ENCODE data around the gene JPH2. TPM values are rescaled to one million over a fixed set of nuclear protein-coding genes. Genes with fewer than 3 reads are reported as not detected.

The JPH2 gene
- total RNA-seq (2013; cell fraction: nucleolus; rRNA removed), result 0.27 and 0.42 TPM in 2 replicates
- total RNA-seq (2014; rRNA removed) (not detected in 2 replicates), total RNA-seq (2014; rRNA removed; fragmentation: Illumina TruSeq; extraction: Trizol) (not detected in 2 replicates), total RNA-seq (2021) (not detected in 2 replicates), polyA plus RNA-seq (2011; rRNA removed) (0.07 and 0.16 TPM in 2 replicates), polyA plus RNA-seq (2014; fragmentation: Illumina TruSeq; extraction: Trizol) (not detected in 2 replicates), polyA plus RNA-seq (2014; fragmentation: Nextera tagmentation; extraction: Ambion mirVana) (not detected), polyA plus RNA-seq (2014; rRNA removed) (not detected in 2 replicates), polyA plus RNA-seq (2016; fragmentation: Nextera tagmentation; extraction: Ambion mirVana) (not detected), polyA minus RNA-seq (2011; rRNA and poly(A)+ RNA removed) (0.26 and 0.29 TPM in 2 replicates), Bru-seq, nascent RNA (percentile 21 among the genes with signal in this experiment), BruChase-seq, experiment 1, labeled RNA remaining after a 6-hour chase (percentile 17 among the genes with signal in this experiment), BruChase-seq, experiment 2, labeled RNA remaining after a 2-hour chase (percentile 29 among the genes with signal in this experiment)
- polyA plus RNA-seq (2011; ENCODE audit: low read depth), result not detected
- 0.10 and 0.12 TPM in 2 replicates for polyA plus RNA-seq (2011; cell fraction: cytosol; rRNA removed)
- polyA plus RNA-seq (2011; cell fraction: nucleus; rRNA removed), result 0.37 and 0.40 TPM in 2 replicates
- 0.05 and 0.07 TPM in 2 replicates for polyA plus RNA-seq (2012)
- polyA minus RNA-seq (2011; cell fraction: cytosol; rRNA and poly(A)+ RNA removed), result not detected in 2 replicates
- polyA minus RNA-seq (2011; cell fraction: nucleus; rRNA and poly(A)+ RNA removed), result 0.24 and 0.29 TPM in 2 replicates
- long read RNA-seq, experiment 1, result 0 reads
- long read RNA-seq, experiment 2, result 0 reads

- Histone ChIP-seq H3K4me2 (ENCODE audit: control insufficient read depth, insufficient read depth) (peak within 1 kb of the TSS; percentile 33; the same call in 1 of the 2 replicates), H3K79me2 (ENCODE audit: control insufficient read depth, insufficient read depth, low read length) (no peaks in the 10 kb centered on the region), H3K27me3 (replicated peaks in 1 of 2; ENCODE audit: control insufficient read depth in 2 of 2, insufficient read depth in 2 of 2, low read length in 1 of 2) (peaks cover 6 to 12% of the 10 kb centered on the region in 2 experiments; a peak in 3 of 4 replicates), H4K20me1 (ENCODE audit: control insufficient read depth, insufficient read depth) (no peaks in the 10 kb centered on the region), H3K4me3 (no peak within 1 kb of the TSS), H2AFZ (ENCODE audit: control insufficient read depth, low read depth, low read length) (no peak within 1 kb of the TSS), H3K9ac (ENCODE audit: control insufficient read depth, insufficient read depth, low read length) (no peak within 1 kb of the TSS), H3K9me3 (replicated peaks; ENCODE audit: control insufficient read depth, insufficient read depth, low read length) (no peaks in the 10 kb centered on the region), H3K27ac (ENCODE audit: control insufficient read depth, insufficient read depth) (no peak within 1 kb of the TSS), H3K36me3 (ENCODE audit: control insufficient read depth in 2 of 2, insufficient read depth in 2 of 2, low read length in 1 of 2) (no peaks in the 10 kb centered on the region), H3K4me1 (ENCODE audit: control insufficient read depth, insufficient read depth, low read length) (no peaks in the 10 kb centered on the region)
- in situ Hi-C loops (cut with MboI) (loop anchor here (5.0 kb wide), 1 partner anchor 70 kb away; no protein-coding TSS in a partner anchor), intact Hi-C loops (cut with micrococcal nuclease; ENCODE audit: unreplicated experiment) (no loop called here)
- WGBS (ENCODE audit: insufficient coverage, insufficient replicate concordance, low lambda C conversion rate, missing lambda C conversion rate), result 7% methylated on average over 18 of the region's 24 CpGs
- ChIA-PET SMC1A (ENCODE audit: uncharacterized antibody, unreplicated experiment) (interaction anchor here (1.0 to 4.3 kb wide), 4 partner anchors 66 to 96 kb away, joined by 3 to 51 read pairs (median 7); no protein-coding TSS in a partner anchor), CTCF (interaction anchor here (1.0 to 6.6 kb wide), 4 partner anchors 21 to 650 kb away, joined by 3 to 196 read pairs (median 10); no protein-coding TSS in a partner anchor), RAD21 (ENCODE audit: unreplicated experiment) (interaction anchor here (4.0 kb wide), 1 partner anchor 70 kb away, joined by 69 read pairs; no protein-coding TSS in a partner anchor), POLR2A (no interaction called here)
- FAIRE-seq (no peak), ATAC-seq (peak; percentile 21; the same call in 2 of the 3 replicates), DNase-seq (ENCODE audit: low read depth, low spot score) (no peak)
- TF ChIP-seq SP1 (IDR thresholded peaks at IDR 0.05; ENCODE audit: low read depth, low read length), result no peak
- BruUV-seq (replicated peaks), result no TSS peak
Observed at GRCh38 chr20:44187054-44187771, at the start of gene JPH2. Gene JPH2 (minus strand): TSS chr20:44187188. CDS start chr20:44186705, 483 bp downstream.

- Histone ChIP-seq H2AFZ (ENCODE audit: control insufficient read depth, low read depth, low read length) (no peak overlapping the region), H4K20me1 (ENCODE audit: control insufficient read depth, insufficient read depth) (no peaks in the 10 kb centered on the region), H3K4me3 (no peak overlapping the region), H3K9ac (ENCODE audit: control insufficient read depth, insufficient read depth, low read length) (no peak overlapping the region), H3K36me3 (ENCODE audit: control insufficient read depth in 2 of 2, insufficient read depth in 2 of 2, low read length in 1 of 2) (no peaks in the 10 kb centered on the region), H3K4me1 (ENCODE audit: control insufficient read depth, insufficient read depth, low read length) (no peaks in the 10 kb centered on the region), H3K4me2 (ENCODE audit: control insufficient read depth, insufficient read depth) (no peak overlapping the region), H3K79me2 (ENCODE audit: control insufficient read depth, insufficient read depth, low read length) (no peaks in the 10 kb centered on the region), H3K27ac (ENCODE audit: control insufficient read depth, insufficient read depth) (no peak overlapping the region), H3K27me3 (replicated peaks in 1 of 2; ENCODE audit: control insufficient read depth in 2 of 2, insufficient read depth in 2 of 2, low read length in 1 of 2) (no peaks in the 10 kb centered on the region; a peak in 1 of 4 replicates), H3K9me3 (replicated peaks; ENCODE audit: control insufficient read depth, insufficient read depth, low read length) (no peaks in the 10 kb centered on the region)
- intact Hi-C loops (cut with micrococcal nuclease; ENCODE audit: unreplicated experiment), result no loop called here
- no peak for ATAC-seq
- POLR2A ChIA-PET, result no interaction called here
- BruUV-seq (replicated peaks), result no TSS peak
- CTCF ChIA-PET, result interaction anchor here (0.6 to 3.6 kb wide), 4 partner anchors 10 to 369 kb away, joined by 3 to 12 read pairs (median 3); partner anchors contain the start of gene FITM2
- RAD21 ChIA-PET (ENCODE audit: unreplicated experiment), result no interaction called here
- SMC1A ChIA-PET (ENCODE audit: uncharacterized antibody, unreplicated experiment), result no interaction called here
- 85% methylated on average over 2 of the region's 2 CpGs for WGBS (ENCODE audit: insufficient coverage, insufficient replicate concordance, low lambda C conversion rate, missing lambda C conversion rate)
- no peak for DNase-seq (ENCODE audit: low read depth, low spot score)
- no peak for FAIRE-seq
- TF ChIP-seq TBL1XR1 (IDR thresholded peaks at IDR 0.05; ENCODE audit: low read depth, low read length) (no peak), ASH2L (IDR thresholded peaks at IDR 0.05; ENCODE audit: borderline replicate concordance, low read depth) (no peak), YY1 (IDR thresholded peaks at IDR 0.05; ENCODE audit: low read depth, low read length) (no peak), KDM1A (IDR thresholded peaks at IDR 0.05; ENCODE audit: borderline replicate concordance) (no peak), CEBPZ (IDR thresholded peaks at IDR 0.05; ENCODE audit: low read depth, low read length) (no peak), POLR2AphosphoS2 (IDR thresholded peaks at IDR 0.05; ENCODE audit: low read depth, low read length) (no peak), ZZZ3 (IDR thresholded peaks at IDR 0.05; ENCODE audit: control insufficient read depth, insufficient read length, low read depth) (no peak), MTA3 (IDR thresholded peaks at IDR 0.05; ENCODE audit: borderline replicate concordance, low read length) (no peak)
- in situ Hi-C loops (cut with MboI), result no loop called here
Observed at GRCh38 chr20:44235702-44236101, 48.7 kb upstream of the JPH2 start.

Data from GM12878 (cell line).